HG02981 (cell line): ENCODE results near the gene CLCA1.

Source experiments
- ATAC-seq: cut with Tn5 transposase; IDR thresholded peaks from one replicate; pipeline ENCODE4 v1.9.1; 2021; ENCODE audit warnings: mild to moderate bottlenecking, moderate library complexity; ENCODE audit not compliant: unreplicated experiment

The CLCA1 gene

GRCh38 chr1:86541859-86542258 lies 73.1 kb downstream of the CLCA1 start:
- ATAC-seq, result no peak

- ATAC-seq, result no peak
Measured at GRCh38 chr1:86542631-86543030, 73.9 kb downstream of the CLCA1 start.

GRCh38 chr1:86546787-86547221 lies 78.1 kb downstream of the CLCA1 start, which contains the start of gene CLCA4:
TSS of gene CLCA4 (plus strand) at chr1:86547078. CDS start at chr1:86547120, 42 bp downstream.
- no peak for ATAC-seq

DNA sequence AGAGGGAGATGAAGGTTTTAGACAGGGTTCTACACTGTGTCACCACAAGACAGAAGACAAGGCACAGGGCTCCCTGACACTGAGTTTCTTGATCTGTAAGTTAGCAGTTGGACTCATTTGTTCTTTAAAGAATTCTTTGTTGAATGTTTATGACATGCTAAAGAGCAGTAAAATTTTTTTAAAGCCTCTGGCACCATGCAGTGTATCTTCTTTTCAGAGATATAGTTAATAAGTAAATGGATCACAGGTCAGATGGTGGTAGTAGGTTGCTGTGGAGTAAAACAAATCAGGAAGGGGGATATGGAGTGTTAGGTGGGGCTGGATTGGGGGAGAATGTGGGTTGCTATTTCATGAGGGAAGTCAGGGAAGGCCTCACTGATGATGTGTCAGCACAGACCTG lies 80.1 kb downstream of the CLCA1 start:
- ATAC-seq, result no peak
